ENCODE measurements around the gene TESK1.
"Not testable (repeated sequence)": the region's sequence is repeated elsewhere in the genome, so short reads cannot be mapped to it uniquely, and the experiment has no call there.

TESK1 gene

DNA sequence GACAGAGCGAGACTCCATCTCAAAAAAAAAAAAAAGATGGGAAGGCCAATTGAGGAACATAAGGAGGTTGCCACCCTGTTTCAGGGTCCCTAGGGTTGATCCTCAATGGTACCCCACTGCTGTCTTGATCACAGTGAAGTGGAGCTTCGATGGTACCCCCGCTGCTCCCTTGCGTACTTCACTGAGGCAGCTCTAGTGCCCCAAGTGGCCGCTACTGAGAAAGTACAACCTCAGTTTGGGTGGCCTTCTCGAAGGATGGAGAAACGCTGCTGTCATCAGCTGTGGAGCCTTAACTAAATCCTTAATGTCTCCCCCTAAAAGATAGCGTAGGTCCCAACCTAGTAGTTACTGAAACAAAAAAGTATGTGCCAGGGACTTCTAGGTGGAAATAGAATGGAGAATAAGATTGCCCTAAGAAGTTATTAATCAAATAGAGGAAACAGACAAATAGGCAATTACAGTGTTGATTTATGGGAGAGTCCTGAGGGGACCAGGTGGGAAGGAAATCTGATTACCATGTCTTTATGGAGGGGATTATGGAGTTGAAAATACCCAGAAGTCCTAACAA lies 6.3 kb downstream of the TESK1 start:
- H3K79me2 ChIP-seq (ENCODE audit: insufficient read depth, low read length): peaks cover 6% of the 10 kb centered on the region; the same call in 1 of the 2 replicates
- no peak overlapping the region for H3K27ac ChIP-seq (ENCODE audit: low read depth, low read length)
- H3K9me3 ChIP-seq (ENCODE audit: insufficient read depth, low read length): no peaks in the 10 kb centered on the region
- no peak overlapping the region for H3K4me3 ChIP-seq (ENCODE audit: insufficient read depth, low read length, poor library complexity, severe bottlenecking)
- no peaks in the 10 kb centered on the region for H3K9me2 ChIP-seq (replicated peaks; ENCODE audit: insufficient read depth, low read length)
- H3F3A ChIP-seq (ENCODE audit: insufficient read depth): peaks cover 6% of the 10 kb centered on the region
- H2AFZ ChIP-seq (ENCODE audit: low read depth, low read length, severe bottlenecking): no peak overlapping the region
- no peak for TF ChIP-seq EZH2phosphoT487 (conservative IDR thresholded peaks at IDR 0.05; ENCODE audit: low read length)
- TF ChIP-seq, protein P1, sequence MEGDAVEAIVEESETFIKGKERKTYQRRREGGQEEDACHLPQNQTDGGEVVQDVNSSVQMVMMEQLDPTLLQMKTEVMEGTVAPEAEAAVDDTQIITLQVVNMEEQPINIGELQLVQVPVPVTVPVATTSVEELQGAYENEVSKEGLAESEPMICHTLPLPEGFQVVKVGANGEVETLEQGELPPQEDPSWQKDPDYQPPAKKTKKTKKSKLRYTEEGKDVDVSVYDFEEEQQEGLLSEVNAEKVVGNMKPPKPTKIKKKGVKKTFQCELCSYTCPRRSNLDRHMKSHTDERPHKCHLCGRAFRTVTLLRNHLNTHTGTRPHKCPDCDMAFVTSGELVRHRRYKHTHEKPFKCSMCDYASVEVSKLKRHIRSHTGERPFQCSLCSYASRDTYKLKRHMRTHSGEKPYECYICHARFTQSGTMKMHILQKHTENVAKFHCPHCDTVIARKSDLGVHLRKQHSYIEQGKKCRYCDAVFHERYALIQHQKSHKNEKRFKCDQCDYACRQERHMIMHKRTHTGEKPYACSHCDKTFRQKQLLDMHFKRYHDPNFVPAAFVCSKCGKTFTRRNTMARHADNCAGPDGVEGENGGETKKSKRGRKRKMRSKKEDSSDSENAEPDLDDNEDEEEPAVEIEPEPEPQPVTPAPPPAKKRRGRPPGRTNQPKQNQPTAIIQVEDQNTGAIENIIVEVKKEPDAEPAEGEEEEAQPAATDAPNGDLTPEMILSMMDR (IDR thresholded peaks at IDR 0.05; ENCODE audit: insufficient read depth, low read length, poor library complexity, severe bottlenecking): peak; percentile 84
- no peaks in the 10 kb centered on the region for H3K36me3 ChIP-seq (ENCODE audit: low read length)
- H3K27me3 ChIP-seq (ENCODE audit: low read length): no peaks in the 10 kb centered on the region
- H3K9ac ChIP-seq (ENCODE audit: low read length): no peak overlapping the region
- no peaks in the 10 kb centered on the region for H4K20me1 ChIP-seq (ENCODE audit: low read depth, low read length)
- H3K4me2 ChIP-seq (ENCODE audit: low read depth, low read length, poor library complexity, severe bottlenecking): no peak overlapping the region

DNA sequence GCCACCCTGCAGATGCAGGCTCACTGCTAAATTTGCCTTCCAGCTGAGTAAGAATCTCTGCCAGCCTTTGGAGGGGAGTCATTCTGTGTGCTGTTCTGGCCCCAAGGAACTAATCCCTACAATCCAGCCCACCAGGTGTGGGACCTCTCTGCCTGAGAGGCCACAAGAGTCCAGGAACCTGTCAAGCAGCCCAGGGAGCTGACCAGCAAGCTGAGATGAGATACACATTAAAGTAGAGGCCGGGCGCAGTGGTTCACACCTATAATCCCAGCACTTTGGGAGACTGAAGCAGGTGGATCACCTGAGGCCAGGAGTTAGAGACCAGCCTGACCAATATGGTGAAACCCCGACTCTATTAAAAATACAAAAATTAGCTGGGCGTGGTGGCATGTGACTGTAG lies 7.0 kb downstream of the TESK1 start:
- not testable (repeated sequence) for H3K27me3 ChIP-seq (ENCODE audit: low read length); H3K9me2 ChIP-seq (replicated peaks; ENCODE audit: insufficient read depth, low read length); H3K9ac ChIP-seq (ENCODE audit: low read length); H4K20me1 ChIP-seq (ENCODE audit: low read depth, low read length); H3K27ac ChIP-seq (ENCODE audit: low read depth, low read length); H3K9me3 ChIP-seq (ENCODE audit: insufficient read depth, low read length); H3K36me3 ChIP-seq (ENCODE audit: low read length); H3K4me2 ChIP-seq (ENCODE audit: low read depth, low read length, poor library complexity, severe bottlenecking); H2AFZ ChIP-seq (ENCODE audit: low read depth, low read length, severe bottlenecking); H3K79me2 ChIP-seq (ENCODE audit: insufficient read depth, low read length); H3F3A ChIP-seq (ENCODE audit: insufficient read depth); H3K4me3 ChIP-seq (ENCODE audit: insufficient read depth, low read length, poor library complexity, severe bottlenecking)

DNA sequence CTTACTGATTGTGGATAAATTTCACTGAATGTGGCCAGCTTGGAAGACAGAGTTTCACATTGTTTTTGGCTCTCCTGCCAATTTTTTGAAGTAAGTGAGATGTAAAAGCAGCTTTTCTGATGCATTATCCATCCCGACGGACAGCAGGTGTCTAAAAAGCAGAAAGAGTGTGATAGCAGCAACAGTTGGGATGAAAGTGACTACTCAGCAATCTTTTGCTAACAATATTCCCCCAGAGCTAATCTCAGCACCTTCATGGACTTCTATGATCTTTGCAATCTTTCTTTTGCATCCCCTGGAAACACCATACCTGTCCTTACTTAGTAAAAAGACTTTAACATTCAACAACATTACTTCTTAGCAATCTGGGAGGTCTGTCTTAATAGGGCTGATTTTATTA lies 7.8 kb downstream of the TESK1 start:
- no peak for TF ChIP-seq EZH2phosphoT487 (conservative IDR thresholded peaks at IDR 0.05; ENCODE audit: low read length)
- TF ChIP-seq, protein P1 (IDR thresholded peaks at IDR 0.05; ENCODE audit: insufficient read depth, low read length, poor library complexity, severe bottlenecking): no peak
- no peaks in the 10 kb centered on the region for H3K27me3 ChIP-seq (ENCODE audit: low read length)
- H3K27ac ChIP-seq (ENCODE audit: low read depth, low read length): no peak overlapping the region

DNA sequence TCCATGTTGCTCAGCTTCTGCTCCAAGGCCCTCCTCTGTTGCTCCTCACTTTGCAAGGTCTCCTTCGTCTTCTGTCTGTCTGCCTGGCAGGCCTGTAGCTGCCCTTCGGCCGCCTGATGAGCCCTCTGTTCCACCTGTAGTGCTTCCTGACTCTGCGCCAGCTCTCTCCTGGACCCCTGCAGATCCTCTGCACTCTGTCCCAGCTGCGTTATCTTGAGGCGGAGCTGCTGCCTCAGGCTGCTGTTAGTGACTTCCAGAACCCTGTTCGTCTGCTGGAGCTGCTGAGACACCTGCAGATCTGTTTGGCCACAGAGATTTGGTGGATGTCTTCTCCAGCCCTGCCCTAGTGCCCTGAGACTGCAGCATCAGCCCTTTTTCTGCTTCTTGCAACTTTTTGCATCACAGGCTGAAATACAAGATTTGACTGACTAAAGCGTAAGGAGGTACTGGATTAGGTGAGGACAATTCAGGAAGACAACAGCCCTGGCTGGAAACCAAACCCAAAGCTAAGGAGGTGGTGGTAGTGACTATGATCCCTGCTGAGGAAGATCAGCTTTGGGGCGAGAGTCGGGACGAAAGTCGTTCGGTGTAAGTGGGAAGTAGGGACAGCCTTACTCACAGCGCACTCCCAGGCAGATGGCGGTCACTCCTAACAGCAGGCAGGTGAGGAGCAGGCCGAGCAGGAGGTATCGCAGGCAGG lies 11.1 kb downstream of the TESK1 start:
- H3K79me2 ChIP-seq (ENCODE audit: insufficient read depth, low read length): no peaks in the 10 kb centered on the region
- peak overlapping the region; percentile 63 for H3K4me2 ChIP-seq (ENCODE audit: low read depth, low read length, poor library complexity, severe bottlenecking)
- no peak overlapping the region for H3K4me3 ChIP-seq (ENCODE audit: insufficient read depth, low read length, poor library complexity, severe bottlenecking)

More for the DNA sequence above, 7.8 kb downstream of the TESK1 start:
- H3K9me2 ChIP-seq (replicated peaks; ENCODE audit: insufficient read depth, low read length): no peaks in the 10 kb centered on the region
- H3K4me3 ChIP-seq (ENCODE audit: insufficient read depth, low read length, poor library complexity, severe bottlenecking): no peak overlapping the region
- H3K4me2 ChIP-seq (ENCODE audit: low read depth, low read length, poor library complexity, severe bottlenecking): no peak overlapping the region
- H2AFZ ChIP-seq (ENCODE audit: low read depth, low read length, severe bottlenecking): no peak overlapping the region
- no peaks in the 10 kb centered on the region for H4K20me1 ChIP-seq (ENCODE audit: low read depth, low read length)
- H3K9me3 ChIP-seq (ENCODE audit: insufficient read depth, low read length): no peaks in the 10 kb centered on the region
- H3K36me3 ChIP-seq (ENCODE audit: low read length): no peaks in the 10 kb centered on the region
- H3K9ac ChIP-seq (ENCODE audit: low read length): no peak overlapping the region
- peaks cover 13% of the 10 kb centered on the region for H3F3A ChIP-seq (ENCODE audit: insufficient read depth)
- H3K79me2 ChIP-seq (ENCODE audit: insufficient read depth, low read length): no peaks in the 10 kb centered on the region

More for the DNA sequence above, 11.1 kb downstream of the TESK1 start:
- Histone ChIP-seq H3K36me3 (ENCODE audit: low read length) (no peaks in the 10 kb centered on the region), H3K9me3 (ENCODE audit: insufficient read depth, low read length) (no peaks in the 10 kb centered on the region), H3K9me2 (replicated peaks; ENCODE audit: insufficient read depth, low read length) (no peaks in the 10 kb centered on the region), H3K9ac (ENCODE audit: low read length) (0 out of 2 replicates have a peak overlapping the region, but pooled peaks have one; percentile 54), H4K20me1 (ENCODE audit: low read depth, low read length) (no peaks in the 10 kb centered on the region), H2AFZ (ENCODE audit: low read depth, low read length, severe bottlenecking) (no peak overlapping the region), H3K27me3 (ENCODE audit: low read length) (no peaks in the 10 kb centered on the region), H3F3A (ENCODE audit: insufficient read depth) (peaks cover 44% of the 10 kb centered on the region), H3K27ac (ENCODE audit: low read depth, low read length) (peak overlapping the region; percentile 17; the same call in 1 of the 2 replicates)
- TF ChIP-seq, protein P1 (IDR thresholded peaks at IDR 0.05; ENCODE audit: insufficient read depth, low read length, poor library complexity, severe bottlenecking): no peak
- no peak for TF ChIP-seq EZH2phosphoT487 (conservative IDR thresholded peaks at IDR 0.05; ENCODE audit: low read length)
